HG03066 (cell line): Measurements from ENCODE around the gene BPIFB1.

ENCODE experiments used
- ATAC-seq: cut with Tn5 transposase; IDR thresholded peaks from one replicate; pipeline ENCODE4 v1.9.1; 2021; ENCODE audit warnings: low read depth; ENCODE audit not compliant: unreplicated experiment

Gene BPIFB1

DNA sequence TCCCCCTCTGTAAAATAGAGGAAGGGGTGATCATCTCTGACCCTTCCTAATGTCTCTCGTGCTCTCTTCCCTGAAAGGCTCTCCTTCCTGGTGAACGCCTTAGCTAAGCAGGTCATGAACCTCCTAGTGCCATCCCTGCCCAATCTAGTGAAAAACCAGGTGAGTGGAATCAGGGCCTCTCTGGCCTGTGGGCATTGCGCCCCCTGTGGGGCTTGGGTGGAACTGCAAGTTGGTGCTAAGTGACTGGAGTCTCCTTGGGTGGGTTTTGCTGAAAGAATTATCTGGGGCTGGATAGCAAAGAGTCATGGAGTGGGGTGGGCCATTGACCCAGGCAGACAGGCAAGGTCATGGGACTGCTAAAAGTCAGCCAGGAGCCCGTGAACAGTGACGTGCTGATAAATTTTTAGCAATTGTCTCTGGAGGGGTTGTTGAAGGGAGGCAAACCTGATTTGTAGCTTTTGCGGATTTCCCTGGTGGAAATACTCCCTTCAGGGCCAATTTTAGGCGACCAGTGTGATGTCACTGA is 8.9 kb downstream of the BPIFB1 start:
- ATAC-seq: no peak

DNA sequence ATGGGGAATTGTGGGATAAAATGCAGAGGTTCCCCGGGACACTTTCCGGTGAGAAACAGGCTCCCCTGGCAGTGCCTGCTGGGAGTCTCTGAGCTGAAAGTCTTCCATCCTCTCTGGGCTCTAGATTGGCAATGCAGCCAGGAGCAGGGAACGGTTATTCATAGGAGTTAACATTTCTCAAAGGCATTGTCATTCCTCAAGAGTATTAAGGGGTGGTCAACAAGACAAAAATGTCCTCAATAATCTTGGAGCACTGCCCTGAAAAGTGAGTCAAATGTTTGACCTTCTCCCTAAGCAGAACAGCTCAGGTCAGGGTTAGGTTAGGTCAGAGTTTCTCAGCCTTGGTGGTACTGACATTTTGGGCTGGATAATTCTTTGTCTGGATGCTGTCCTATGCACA is 13.2 kb downstream of the BPIFB1 start:
- ATAC-seq: no peak

DNA sequence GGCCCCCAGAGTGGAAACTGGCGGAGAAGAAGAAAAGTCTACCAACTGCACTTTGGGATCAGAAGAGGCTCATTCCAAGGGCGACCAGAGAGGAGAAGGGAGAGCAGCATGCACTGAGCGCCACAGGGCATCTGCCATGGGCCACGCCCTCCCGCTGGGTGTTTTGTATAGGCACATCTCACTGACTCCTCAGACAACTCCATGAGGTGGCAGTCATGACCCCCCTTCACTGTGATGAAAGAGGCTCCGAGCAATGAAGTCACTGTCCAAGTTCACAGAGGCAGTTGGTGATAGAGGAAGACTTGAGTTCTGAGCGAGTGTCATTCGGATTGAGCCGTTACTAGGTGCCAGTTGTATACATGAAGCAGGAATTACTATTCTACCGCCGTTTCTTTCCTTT is 15.4 kb downstream of the BPIFB1 start:
- no peak for ATAC-seq

DNA sequence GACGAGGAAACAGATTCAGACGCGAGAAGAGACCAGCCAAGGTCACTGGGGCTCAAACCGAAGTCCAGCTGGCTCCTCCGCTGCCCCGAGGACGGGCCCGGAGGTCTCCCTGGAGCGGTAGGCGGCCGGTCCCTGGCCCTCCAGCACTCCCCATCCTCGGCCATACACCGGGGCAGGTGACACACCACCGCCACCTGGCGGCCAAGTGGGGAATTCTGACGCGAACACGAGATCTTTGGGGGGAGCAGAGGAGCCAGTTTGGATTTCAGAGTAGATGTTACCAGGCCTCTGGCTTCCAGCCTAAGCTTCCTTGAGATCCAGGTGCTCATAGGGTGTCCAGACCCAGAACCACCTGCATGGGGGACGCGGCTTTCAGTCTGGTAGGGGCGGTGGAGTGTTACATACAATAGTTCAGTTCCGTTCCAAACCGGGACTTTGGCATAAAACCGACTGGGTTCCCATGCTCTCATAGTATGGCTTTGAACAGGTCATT is 16.1 kb downstream of the BPIFB1 start:
- ATAC-seq: no peak

DNA sequence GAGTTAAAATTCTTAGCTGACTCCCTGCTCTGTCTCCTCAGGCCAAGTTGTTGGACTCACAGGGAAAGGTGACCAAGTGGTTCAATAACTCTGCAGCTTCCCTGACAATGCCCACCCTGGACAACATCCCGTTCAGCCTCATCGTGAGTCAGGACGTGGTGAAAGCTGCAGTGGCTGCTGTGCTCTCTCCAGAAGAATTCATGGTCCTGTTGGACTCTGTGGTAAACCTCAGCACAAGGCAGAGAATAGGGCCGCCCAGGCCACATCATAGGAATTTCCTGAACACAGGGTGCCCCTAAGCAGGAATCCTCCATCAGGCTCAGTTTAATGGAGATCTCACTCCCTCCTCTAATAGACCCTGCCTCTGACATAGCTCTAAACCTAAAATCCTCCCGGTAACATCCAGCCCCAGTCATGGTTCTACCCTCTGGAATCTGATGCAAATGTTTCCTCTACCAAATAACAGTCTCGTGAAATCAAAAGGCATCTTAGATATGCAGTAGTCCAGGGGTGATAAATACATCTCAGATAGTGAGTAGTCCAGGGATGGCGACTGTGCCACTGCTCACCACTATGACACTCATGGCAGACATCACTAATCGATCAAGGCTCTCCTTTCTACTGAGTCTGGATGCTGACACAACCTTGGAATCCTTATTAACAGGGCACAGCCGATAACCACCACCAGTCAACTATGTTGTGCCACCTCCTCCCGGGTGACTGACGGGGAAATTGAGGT is 18.3 kb downstream of the BPIFB1 start:
- ATAC-seq: no peak

DNA sequence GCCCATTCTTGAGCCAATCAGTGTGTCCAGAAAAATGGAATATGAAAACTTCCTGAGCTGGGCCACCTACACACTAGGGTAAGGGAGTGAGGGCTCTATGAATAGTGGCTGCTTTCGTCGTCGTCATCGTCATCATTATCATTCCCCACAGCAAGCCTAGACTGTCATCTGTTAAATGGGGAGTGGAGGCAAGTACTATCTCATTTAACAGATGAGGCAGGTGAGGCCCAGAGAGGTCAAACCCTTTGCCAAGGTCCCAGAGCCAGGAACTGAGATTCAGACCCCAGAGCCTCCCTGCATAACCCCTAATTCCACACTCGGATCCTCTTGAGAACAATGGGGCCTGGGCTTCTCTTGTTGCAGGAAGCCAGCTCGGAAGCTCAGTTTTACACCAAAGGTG is 20.6 kb downstream of the BPIFB1 start:
- no peak for ATAC-seq

DNA sequence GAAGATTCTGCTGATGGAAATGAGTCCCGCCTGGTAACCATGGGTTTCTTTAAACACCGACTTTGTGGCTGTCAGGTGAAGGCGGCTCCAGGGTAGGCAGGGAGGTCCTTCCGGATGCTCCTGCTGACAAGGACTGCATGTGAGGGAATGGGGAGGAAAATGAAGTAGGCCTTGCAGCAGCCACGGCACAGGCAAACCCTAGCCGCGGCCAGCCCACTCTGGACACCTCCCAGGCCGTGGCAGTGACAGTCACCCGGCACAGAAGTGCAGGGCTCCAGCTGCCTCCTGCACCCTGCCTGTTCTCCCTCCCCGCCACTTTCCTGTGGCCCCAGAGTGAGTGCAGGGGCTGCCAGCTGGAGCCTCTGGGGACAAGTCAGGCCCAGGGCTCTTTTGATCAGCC is 21.0 kb downstream of the BPIFB1 start:
- no peak for ATAC-seq

DNA sequence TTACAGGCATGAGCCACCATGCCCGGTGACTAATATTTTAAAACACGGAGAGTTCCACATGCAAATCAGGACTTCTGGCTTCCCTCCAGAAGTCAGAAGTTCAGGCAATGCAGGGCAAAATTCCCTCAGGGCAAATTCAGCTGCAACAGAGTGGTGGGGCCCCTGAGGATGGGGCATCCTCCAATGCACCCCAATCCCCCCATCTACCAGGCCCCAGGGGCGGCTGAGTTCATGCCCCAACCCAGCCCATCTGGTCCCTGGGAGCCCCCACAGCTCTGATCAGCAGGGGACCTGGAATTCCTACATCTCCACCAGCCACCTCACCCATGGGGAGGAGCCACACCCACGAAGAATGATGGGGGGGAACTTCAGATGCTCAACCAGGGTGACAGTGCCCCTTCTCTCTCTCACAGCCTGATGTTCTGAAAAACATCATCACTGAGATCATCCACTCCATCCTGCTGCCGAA is 22.6 kb downstream of the BPIFB1 start:
- ATAC-seq: no peak

DNA sequence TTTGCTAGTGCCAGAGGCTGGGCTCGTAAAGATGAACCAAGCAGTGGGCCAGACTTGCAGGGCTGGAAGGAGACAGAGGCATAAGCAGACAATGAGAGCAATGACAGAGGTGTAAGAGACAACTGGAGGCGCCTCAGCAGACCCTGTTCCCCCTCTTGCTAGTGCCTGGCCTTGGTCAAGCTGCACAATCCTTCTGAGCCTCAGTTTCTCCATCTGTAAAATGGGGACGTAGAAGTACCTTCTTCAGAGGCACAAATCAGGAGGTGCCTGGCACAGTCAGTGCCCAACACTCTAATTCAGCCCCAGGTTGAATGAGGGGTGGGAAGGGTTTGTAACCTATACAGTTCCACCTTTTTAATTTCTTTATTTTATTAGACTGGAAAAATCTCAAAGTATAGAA is 23.2 kb downstream of the BPIFB1 start:
- no peak for ATAC-seq

DNA sequence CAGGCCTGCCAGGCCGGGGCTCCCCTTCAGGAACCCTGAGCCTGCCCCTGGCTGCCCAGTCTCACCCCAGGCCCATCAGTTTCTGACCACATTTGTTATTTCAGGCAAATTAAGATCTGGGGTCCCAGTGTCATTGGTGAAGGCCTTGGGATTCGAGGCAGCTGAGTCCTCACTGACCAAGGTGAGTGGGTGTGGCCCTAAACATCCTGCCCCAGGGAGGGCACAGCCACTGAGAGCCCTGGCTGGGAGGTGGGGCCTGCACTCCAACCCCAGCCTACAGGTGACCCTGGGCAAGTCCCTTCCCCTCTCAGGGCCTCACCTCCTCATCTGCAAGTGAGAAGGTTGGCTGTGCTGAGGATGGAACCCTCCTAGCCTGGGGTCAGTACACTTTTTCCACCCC is 23.8 kb downstream of the BPIFB1 start:
- no peak for ATAC-seq

DNA sequence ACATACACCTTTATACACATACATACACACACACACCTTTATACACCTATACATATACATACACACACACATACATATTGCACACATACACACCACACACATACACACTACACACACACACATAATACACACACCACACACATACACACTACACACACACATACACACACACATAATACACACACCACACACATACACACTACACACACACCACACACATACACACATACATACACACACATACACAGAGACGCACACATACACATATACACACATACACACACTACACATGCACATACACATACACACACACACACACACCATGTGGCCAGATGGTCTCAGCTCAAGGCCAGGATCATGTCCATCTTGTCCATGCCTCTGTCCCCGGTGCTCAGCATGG is 25.7 kb downstream of the BPIFB1 start:
- no peak for ATAC-seq

DNA sequence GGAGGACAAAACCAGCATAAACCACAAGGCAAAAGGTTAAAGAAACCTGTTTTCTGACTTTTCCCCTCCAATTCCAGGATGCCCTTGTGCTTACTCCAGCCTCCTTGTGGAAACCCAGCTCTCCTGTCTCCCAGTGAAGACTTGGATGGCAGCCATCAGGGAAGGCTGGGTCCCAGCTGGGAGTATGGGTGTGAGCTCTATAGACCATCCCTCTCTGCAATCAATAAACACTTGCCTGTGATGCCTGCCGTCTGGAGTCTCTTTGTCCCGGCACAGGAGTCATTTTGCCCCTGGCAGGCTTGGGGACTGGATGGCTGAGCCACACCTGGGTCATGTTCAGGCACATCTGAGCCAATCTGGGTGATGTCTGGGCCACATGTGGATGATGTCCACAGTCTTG is 26.6 kb downstream of the BPIFB1 start:
- ATAC-seq: no peak

DNA sequence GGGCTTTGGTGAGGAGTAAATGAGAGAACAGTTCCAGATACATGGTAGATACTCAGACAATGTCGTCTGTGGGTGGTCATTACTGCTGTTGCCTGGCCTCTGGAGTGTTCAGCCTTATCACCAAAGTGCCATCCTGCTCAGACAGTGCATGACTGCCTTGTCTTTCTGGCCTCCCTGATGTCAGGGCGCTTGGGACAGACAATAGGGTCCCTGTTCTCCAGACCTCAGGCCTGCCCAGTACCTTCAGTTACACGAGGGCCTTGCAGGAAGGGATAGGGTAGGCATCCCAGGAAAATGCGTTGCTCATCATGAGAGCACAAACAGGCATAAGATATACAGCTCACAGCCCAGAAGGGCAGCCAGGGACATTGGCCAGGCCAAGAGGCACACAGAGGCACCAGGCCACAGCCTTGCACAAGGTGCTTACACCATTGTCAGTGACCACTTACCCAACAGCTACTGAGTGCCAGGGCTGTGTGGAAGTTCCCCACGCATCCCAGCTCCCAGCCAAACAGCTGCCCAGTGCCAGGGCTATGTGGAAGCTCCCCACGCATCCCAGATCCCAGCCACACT is 27.4 kb downstream of the BPIFB1 start:
- no peak for ATAC-seq

DNA sequence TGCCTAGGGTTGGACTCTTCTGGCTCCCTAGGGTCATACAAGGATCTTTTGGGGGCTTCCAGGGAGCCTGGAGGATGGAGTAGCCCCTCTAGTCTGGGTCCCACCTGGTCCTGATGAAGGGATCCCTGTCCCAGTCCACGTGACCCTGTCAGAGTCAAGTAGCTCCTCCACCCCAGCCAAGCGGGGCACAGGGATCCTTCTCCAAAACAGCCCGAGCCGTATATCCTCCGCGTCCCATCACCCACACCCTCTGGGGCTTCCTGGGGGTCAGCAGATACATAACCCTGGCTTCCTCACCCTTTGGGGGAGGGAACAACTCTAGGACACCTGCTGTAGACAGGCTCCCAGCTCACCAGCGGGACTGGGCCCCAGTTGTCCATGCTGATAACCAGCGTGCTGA is 28.0 kb downstream of the BPIFB1 start:
- ATAC-seq: no peak

DNA sequence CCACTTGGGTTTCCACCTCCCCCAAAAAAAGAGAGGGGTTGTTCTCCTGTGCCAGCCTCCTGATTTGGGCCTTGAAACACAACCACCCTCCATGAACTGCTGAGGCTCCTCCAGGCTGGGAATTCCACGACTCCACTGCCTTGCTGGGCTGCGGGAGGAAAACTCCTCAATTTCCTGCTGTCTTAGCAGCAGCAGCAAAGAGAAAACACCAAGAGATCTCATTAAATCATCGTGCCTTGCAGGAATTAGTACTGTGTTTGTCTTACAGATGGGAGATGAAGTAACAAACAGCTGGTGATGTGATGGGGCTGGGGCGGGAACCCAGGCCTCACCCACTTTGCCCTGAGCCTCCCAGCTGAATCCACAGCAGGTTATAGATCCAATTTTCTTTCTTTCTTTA is 29.0 kb downstream of the BPIFB1 start:
- ATAC-seq: no peak

DNA sequence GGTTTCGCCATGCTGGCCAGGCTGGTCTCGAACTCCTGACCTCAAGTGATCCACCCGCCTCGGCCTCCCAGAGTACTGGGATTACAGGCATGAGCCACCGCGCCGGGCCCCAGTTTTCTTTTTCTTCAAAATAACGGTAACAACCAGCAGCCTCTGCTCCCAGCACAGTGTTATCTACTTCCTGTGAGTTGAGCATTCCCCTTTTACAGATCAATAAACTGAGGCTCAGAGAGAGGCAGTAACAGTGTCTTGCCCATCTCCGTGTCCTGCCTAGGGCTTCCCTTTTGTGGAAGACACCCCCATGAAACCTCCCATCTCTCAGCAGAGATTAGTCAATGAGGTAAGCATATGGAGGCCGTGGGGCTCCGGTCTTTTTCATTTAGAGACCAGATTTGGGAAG is 29.6 kb downstream of the BPIFB1 start:
- no peak for ATAC-seq

DNA sequence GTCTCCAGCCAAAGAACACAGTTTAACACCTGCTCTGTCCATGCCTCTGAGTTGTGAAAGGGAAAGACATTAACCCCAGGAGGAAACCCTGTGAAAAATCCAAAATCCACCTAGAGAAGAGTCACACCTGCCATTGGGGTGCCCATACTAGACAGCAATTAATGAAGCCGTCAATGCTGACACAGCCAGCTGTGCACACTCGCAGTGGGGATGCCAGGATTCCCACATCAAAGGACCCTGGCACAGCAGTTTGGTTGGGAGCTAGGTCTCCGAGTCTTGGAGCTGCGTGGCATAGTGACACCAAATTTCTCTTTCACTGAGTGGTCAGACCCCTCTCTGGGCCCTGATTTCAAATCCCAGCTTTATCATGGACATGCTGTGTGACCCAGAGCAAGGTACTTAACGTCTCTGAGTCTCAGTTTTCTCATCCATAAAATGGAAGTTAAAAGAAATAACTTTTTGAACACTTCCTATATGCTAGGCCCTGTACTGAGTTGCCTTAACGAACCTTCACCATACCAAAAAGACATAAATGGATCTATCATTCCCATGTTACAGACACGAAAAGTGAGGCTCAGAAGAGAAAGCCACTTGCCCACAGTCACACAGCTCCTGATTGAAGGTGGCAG is 30.8 kb downstream of the BPIFB1 start:
- no peak for ATAC-seq

DNA sequence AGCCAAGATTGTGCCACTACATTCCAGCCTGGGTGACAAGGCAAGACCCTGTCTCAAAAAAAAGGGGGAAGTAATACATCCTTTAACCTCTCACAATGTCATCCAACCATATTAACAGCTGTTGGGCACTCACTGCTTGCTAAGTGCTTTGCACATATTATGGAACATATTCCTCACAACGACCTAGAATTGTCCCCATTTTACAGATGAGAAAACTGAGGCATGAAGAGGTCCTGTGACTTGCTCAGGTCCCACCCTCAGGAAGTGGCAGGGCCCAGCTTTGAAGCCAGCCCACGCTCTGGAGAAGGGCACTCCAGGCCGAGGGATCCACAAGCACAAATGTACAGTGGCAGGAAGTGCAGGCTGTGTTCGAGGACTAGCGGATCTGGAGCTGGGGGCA is 33.3 kb downstream of the BPIFB1 start:
- ATAC-seq: no peak

DNA sequence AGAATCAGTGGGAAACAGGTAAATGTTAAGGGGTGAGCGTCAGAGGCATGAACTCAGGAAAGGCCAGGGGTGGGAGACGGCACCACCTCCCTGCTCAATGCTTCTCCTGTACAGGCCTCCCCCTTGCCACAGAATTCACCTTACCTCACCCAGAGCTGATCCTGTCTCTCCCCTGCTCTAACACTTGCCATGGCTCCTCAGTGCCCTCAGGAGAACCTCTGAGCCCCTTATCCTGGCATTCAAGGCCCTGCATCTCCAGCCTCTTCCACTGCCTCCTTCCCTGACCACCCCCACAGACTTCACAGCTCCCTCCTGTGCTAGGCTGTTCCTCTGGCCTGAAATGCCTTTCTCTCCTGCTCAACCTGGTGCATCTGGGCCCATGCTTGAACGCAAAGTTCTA is 33.9 kb downstream of the BPIFB1 start:
- ATAC-seq: no peak

DNA sequence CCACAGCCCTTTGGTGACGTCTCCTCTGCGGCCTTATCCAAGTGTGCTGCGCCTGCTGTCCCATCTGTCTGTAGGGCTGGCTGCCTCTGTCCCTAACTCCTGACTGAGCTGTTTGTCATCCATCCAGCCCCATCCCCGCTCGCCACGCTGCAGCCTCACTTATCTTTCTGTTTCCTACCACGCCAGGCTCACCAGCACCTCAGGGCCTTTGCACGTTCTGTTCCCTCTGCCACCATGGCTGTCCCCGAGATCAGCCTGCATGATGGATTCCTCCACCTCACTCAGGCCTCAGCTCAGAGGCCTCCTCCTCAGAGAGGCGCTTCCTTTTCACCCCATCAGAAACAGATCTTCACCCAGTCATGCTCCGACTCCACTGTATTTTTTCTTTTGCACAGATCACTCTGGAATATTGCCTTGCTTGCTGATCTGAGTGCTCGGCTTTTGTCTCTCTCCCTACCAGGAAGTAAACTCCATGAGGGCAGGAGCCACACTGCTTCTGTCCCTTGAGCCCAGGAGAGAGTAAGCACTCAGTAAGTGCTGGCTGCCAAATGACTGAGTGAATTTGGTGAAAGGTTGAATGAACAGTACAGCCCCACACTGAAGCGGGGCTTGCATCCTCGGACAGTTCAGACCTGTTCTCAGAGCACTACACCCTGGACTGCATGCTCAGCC is 34.5 kb downstream of the BPIFB1 start:
- no peak for ATAC-seq

DNA sequence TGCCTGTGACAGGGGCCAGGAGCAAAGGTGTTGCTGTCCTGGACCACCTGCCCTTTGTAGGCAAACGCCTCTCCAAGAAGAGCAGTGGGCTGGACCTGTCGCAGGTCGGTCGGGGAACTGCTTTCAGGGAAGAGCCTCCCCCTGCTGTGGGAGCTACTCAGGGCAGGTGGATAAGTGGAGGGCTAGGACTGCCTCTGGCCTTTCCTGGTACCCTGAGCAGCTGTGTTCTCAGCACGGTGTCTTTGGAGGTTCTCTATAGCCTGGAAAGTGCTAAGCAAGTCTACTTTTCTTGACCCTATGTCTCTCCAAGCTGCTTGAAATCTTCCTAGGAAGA is 35.0 kb downstream of the BPIFB1 start:
- no peak for ATAC-seq
